IMR-90 (cell line): Measurements from ENCODE around the gene NOA1. TPM values are rescaled to one million over a fixed set of nuclear protein-coding genes. Genes with fewer than 3 reads are reported as not detected.
"Not testable (repeated sequence)": the region's sequence is repeated elsewhere in the genome, so short reads cannot be mapped to it uniquely, and the experiment has no call there.

Experiments used
- ATAC-seq: fragments of 200-7000 bp; cut with Tn5 transposase; 2 replicates; pipeline ENCODE4 v1.9.1; 2020; ENCODE audit warnings: low read depth, mild to moderate bottlenecking, moderate library complexity
- BruUV-seq: library from RNA; stranded (reverse); fragments of 400-500 nt; replicated peaks from 2 replicates; lab custom pipeline; 2021; lab: Mats Ljungman, UMichigan
- CTCF ChIA-PET: fragments of 300-600 bp; formaldehyde crosslinking; extraction: SDS; loops from one replicate; lab custom pipeline; 2021; ENCODE audit warnings: antibody characterized with exemption; lab: Yijun Ruan, JAX
- POLR2A ChIA-PET: fragments of 300-600 bp; sonication (Branson Sonifier 250); formaldehyde crosslinking; loops from one replicate; lab custom pipeline; 2022; ENCODE audit warnings: antibody characterized with exemption; ENCODE audit not compliant: unreplicated experiment; lab: Charles Lee
- DNase-seq: peaks from one replicate; pipeline ENCODE4 v3.0.0; 2013
- H2AFZ ChIP-seq: replicated peaks from 2 replicates; pipeline ENCODE3; 2013; ENCODE audit warnings: low read length, mild to moderate bottlenecking; ENCODE audit not compliant: poor library complexity
- H2AK5ac ChIP-seq: 2 replicates; pipeline ENCODE4 v1.6.1; 2013; ENCODE audit warnings: low read depth, low read length, inconsistent platforms
- H2AK9ac ChIP-seq: replicated peaks from 2 replicates; pipeline ENCODE3; 2013; ENCODE audit warnings: mild to moderate bottlenecking, low read depth, low read length, moderate library complexity; ENCODE audit not compliant: poor library complexity
- H2BK120ac ChIP-seq: 2 replicates; pipeline ENCODE4 v1.6.1; 2013; ENCODE audit warnings: low read depth, low read length, inconsistent platforms
- H2BK15ac ChIP-seq: 3 replicates; pipeline ENCODE4 v1.6.1; 2013; ENCODE audit warnings: low read depth, low read length, inconsistent platforms
- H2BK20ac ChIP-seq: 2 replicates; pipeline ENCODE4 v1.6.1; 2013; ENCODE audit warnings: low read depth, mild to moderate bottlenecking, inconsistent platforms, low read length, moderate library complexity
- H2BK5ac ChIP-seq: 2 replicates; pipeline ENCODE4 v1.6.1; 2013; ENCODE audit warnings: mild to moderate bottlenecking, low read depth, low read length, inconsistent platforms; ENCODE audit not compliant: poor library complexity, severe bottlenecking
- H3K14ac ChIP-seq: replicated peaks from 2 replicates; pipeline ENCODE4 v1.6.1; 2013; ENCODE audit warnings: low read depth, low read length, inconsistent platforms
- H3K18ac ChIP-seq: 2 replicates; pipeline ENCODE4 v1.6.1; 2013; ENCODE audit warnings: low read depth, low read length, control low read depth
- H3K23ac ChIP-seq: 2 replicates; pipeline ENCODE4 v1.6.1; 2013; ENCODE audit warnings: low read depth, low read length, inconsistent platforms
- H3K27ac ChIP-seq: 2 replicates; pipeline ENCODE4 v1.5.1; 2013; ENCODE audit warnings: mild to moderate bottlenecking, control low read depth, low read length; ENCODE audit not compliant: insufficient read depth
- H3K27me3 ChIP-seq: 2 replicates; pipeline ENCODE4 v1.6.1; 2013; ENCODE audit warnings: low read length; ENCODE audit not compliant: control insufficient read depth, insufficient read depth
- H3K36me3 ChIP-seq: 2 replicates; pipeline ENCODE4 v1.6.1; 2013; ENCODE audit warnings: low read length, mixed read lengths; ENCODE audit not compliant: control insufficient read depth, insufficient read depth
- H3K4ac ChIP-seq: 2 replicates; pipeline ENCODE4 v1.6.1; 2013; ENCODE audit warnings: low read depth, low read length, inconsistent platforms
- H3K4me1 ChIP-seq: 2 replicates; pipeline ENCODE4 v1.6.1; 2013; ENCODE audit warnings: low read length, mixed read lengths; ENCODE audit not compliant: control insufficient read depth, insufficient read depth
- H3K4me2 ChIP-seq: 2 replicates; pipeline ENCODE4 v1.6.1; 2013; ENCODE audit warnings: low read depth, mild to moderate bottlenecking, control low read depth, low read length, moderate library complexity
- H3K4me3 ChIP-seq: 2 replicates; pipeline ENCODE4 v1.5.1; 2013; ENCODE audit warnings: low read depth, mild to moderate bottlenecking, control low read depth, low read length, moderate library complexity; ENCODE audit not compliant: insufficient read depth
- H3K56ac ChIP-seq: 2 replicates; pipeline ENCODE4 v1.6.1; 2013; ENCODE audit warnings: low read length, inconsistent platforms; ENCODE audit not compliant: insufficient read depth; ENCODE audit errors: extremely low read depth
- H3K79me1 ChIP-seq, 2 experiments: 2 replicates each; pipeline ENCODE4 v1.6.1; 2013; ENCODE audit warnings: low read length in 2 of 2, inconsistent platforms in 1 of 2, low read depth in 1 of 2
- H3K9ac ChIP-seq: 2 replicates; pipeline ENCODE4 v1.6.1; 2013; ENCODE audit warnings: low read depth, low read length, control low read depth
- H3K9me1 ChIP-seq: 2 replicates; pipeline ENCODE4 v1.6.1; 2013; ENCODE audit warnings: low read length, inconsistent platforms; ENCODE audit not compliant: insufficient read depth
- H3K9me3 ChIP-seq: 2 replicates; pipeline ENCODE4 v1.6.1; 2013; ENCODE audit warnings: low read length; ENCODE audit not compliant: control insufficient read depth, insufficient read depth
- H4K20me1 ChIP-seq: 2 replicates; pipeline ENCODE4 v1.6.1; 2013; ENCODE audit warnings: low read length, inconsistent platforms; ENCODE audit not compliant: insufficient read depth
- H4K5ac ChIP-seq: 2 replicates; pipeline ENCODE4 v1.6.1; 2013; ENCODE audit warnings: mild to moderate bottlenecking, low read depth, low read length, control low read depth
- H4K8ac ChIP-seq, 2 experiments: 2 replicates each; pipeline ENCODE4 v1.6.1; 2013; ENCODE audit warnings: low read depth in 2 of 2, low read length in 2 of 2, control low read depth in 1 of 2, inconsistent platforms in 1 of 2
- H4K91ac ChIP-seq: 2 replicates; pipeline ENCODE4 v1.6.1; 2013; ENCODE audit warnings: low read depth, low read length, inconsistent platforms; ENCODE audit not compliant: insufficient read depth
- MAFK ChIP-seq: IDR thresholded peaks from 2 replicates; pipeline ENCODE4 v1.6.1; 2012; ENCODE audit warnings: low read depth, low read length, improper control_type of control experiment
- POLR2A ChIP-seq: IDR thresholded peaks from 2 replicates; pipeline ENCODE4 v1.6.1; 2012; ENCODE audit warnings: mild to moderate bottlenecking, low read depth, low read length
- WGBS, 2 experiments: methylation state at CpG; one replicate each; pipeline versions ENCODE4 v1.1.5 to v1.1.7; 2013; ENCODE audit warnings: missing lambda C conversion rate in 2 of 2; ENCODE audit not compliant: insufficient read length in 1 of 2; ENCODE audit errors: extremely low coverage in 2 of 2; 5-methylcytosine and 5-hydroxymethylcytosine counted together
- dilution Hi-C: fragments of 300-500 bp; cut with HindIII; formaldehyde crosslinking; loops from one replicate; pipeline ENCODE4 v1.14.3; 2018; ENCODE audit warnings: low sequenced_read_pairs; ENCODE audit not compliant: unreplicated experiment
- in situ Hi-C: fragments of 300-500 bp; cut with MboI; formaldehyde crosslinking; loops from 3 replicates; pipeline ENCODE4 v1.14.3; 2019; ENCODE audit warnings: low sequenced_read_pairs, inconsistent platforms, mixed read lengths
- intact Hi-C: fragments of 100-400 bp; cut with micrococcal nuclease; formaldehyde crosslinking; loops from 2 replicates; pipeline ENCODE4 v1.10.0; 2022
- polyA plus RNA-seq, 3 experiments: library from polyadenylated mRNA; depleted of rRNA; stranded (reverse); fragments of >200 nt; gene quantifications; 2 replicates each; pipeline ENCODE4 v1.2.3, GENCODE V29; 2012; ENCODE audit warnings: low replicate concordance in 1 of 3
- total RNA-seq: library from RNA; depleted of rRNA; stranded (reverse); fragments of >200 nt; gene quantifications from 2 replicates; pipeline ENCODE4 v1.2.3, GENCODE V29; 2012

The NOA1 gene
- total and polyA plus RNA-seq, 2 of the 4 experiments (the other 2 are of a cell fraction), result 10.4 to 10.8 TPM

- Histone ChIP-seq H3K4me2 (no peak overlapping the region), H3K23ac (no peak overlapping the region), H2BK15ac (no peak overlapping the region), H2AFZ (no peak overlapping the region), H2AK9ac (no peak overlapping the region), H2AK5ac (no peak overlapping the region), H3K9me1 (peaks cover 5% of the 10 kb centered on the region; the same call in 1 of the 2 replicates), H2BK5ac (no peak overlapping the region), H3K4me1 (no peaks in the 10 kb centered on the region), H3K36me3 (peaks cover 35% of the 10 kb centered on the region), H3K18ac (no peak overlapping the region), H3K27ac (no peak overlapping the region), H3K4me3 (no peak overlapping the region), H3K14ac (no peak overlapping the region), H3K56ac (no peak overlapping the region), H4K5ac (no peak overlapping the region), H4K8ac (no peak overlapping the region), H2BK120ac (no peak overlapping the region), H3K27me3 (no peaks in the 10 kb centered on the region), H4K20me1 (peaks cover 3% of the 10 kb centered on the region; the same call in 1 of the 2 replicates), H2BK20ac (no peak overlapping the region), H3K4ac (no peak overlapping the region), H3K9me3 (no peaks in the 10 kb centered on the region), H4K91ac (no peak overlapping the region), H3K9ac (no peak overlapping the region), H3K79me1 (peaks cover 34 to 55% of the 10 kb centered on the region in 2 experiments)
- TF ChIP-seq MAFK, result peak; percentile 75
- TF ChIP-seq POLR2A, result no peak
- no peak for DNase-seq
- no TSS peak for BruUV-seq
- dilution Hi-C loops, result no loop called here
- intact Hi-C loops, result no loop called here
- POLR2A ChIA-PET, result interaction anchor here (0.5 kb wide), 1 partner anchor 462 kb away, joined by 5 read pairs; no protein-coding TSS in a partner anchor
- CTCF ChIA-PET, result no interaction called here
- in situ Hi-C loops, result no loop called here
- ATAC-seq, result no peak
- WGBS, 2 experiments, result no CpG with 5 or more reads among the region's 2 CpGs
These were observed 50.2 kb downstream of the NOA1 start for GRCh38 chr4:56927196-56927595.

GRCh38 chr4:56914977-56915376, 62.4 kb downstream of the NOA1 start:
- H3K14ac ChIP-seq, H2AK9ac ChIP-seq, CTCF ChIA-PET, H3K23ac ChIP-seq, H2AFZ ChIP-seq, in situ Hi-C loops, H3K4ac ChIP-seq, H2BK120ac ChIP-seq, H3K4me1 ChIP-seq, BruUV-seq, H3K4me3 ChIP-seq, intact Hi-C loops, H4K8ac ChIP-seq, dilution Hi-C loops, H4K5ac ChIP-seq, H3K27me3 ChIP-seq, DNase-seq, H2BK5ac ChIP-seq, H3K18ac ChIP-seq, H3K27ac ChIP-seq, H3K9ac ChIP-seq, H4K91ac ChIP-seq, H3K4me2 ChIP-seq, H3K9me3 ChIP-seq, POLR2A ChIA-PET, H2BK20ac ChIP-seq, ATAC-seq, H2BK15ac ChIP-seq, H3K56ac ChIP-seq, H2AK5ac ChIP-seq: not testable (repeated sequence)
- Histone ChIP-seq H3K36me3 (peaks cover 17% of the 10 kb centered on the region), H3K9me1 (peaks cover 15% of the 10 kb centered on the region; the same call in 1 of the 2 replicates), H4K20me1 (peaks cover 61% of the 10 kb centered on the region), H3K79me1 (peaks cover 12 to 64% of the 10 kb centered on the region in 2 experiments)
- 100% methylated on average over 2 of the region's 12 CpGs; no CpG with 5 or more reads in 1 of the 2 experiments for WGBS, 2 experiments
